Sigmoid colon (tissue), 3 donors: Measurements from ENCODE around the gene MYOF.

Experiments used
- POLR2A ChIP-seq, 2 donors: fragments of 450-650 bp; IDR thresholded peaks; one replicate each; pipeline ENCODE4 v1.6.1; 2016; ENCODE audit warnings: antibody characterized with exemption in 2 of 2, mild to moderate bottlenecking in 2 of 2, moderate library complexity in 2 of 2
- TF ChIP-seq, protein P1 (sequence below), 4 experiments: fragments of 450-650 bp in 3 of 4; fragments of 200-600 bp in 1 of 4; IDR thresholded peaks; one replicate each; pipeline ENCODE4 v1.5.1; 2016 to 2019; ENCODE audit warnings: antibody characterized with exemption in 4 of 4, mild to moderate bottlenecking in 3 of 4, moderate library complexity in 2 of 4

DNA sequence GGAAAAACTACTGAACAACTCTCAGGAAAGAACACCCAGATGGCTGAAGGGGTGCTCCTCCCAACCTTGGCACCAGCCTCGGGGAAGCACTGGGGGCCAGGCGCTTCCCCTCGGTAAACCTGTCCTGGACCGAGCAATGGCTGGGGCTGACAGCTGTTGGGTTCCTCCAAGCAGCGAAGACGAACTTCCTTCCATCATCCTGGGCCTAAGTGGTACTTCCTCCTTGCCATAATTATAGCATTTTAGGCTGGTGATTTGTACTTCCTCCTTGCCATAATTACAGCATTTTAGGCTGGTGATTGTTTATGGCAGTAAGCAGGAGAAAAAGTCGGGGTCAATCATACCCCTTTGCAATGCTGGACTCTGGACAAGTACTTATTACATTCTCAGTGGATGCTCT is 69.3 kb downstream of the MYOF start:
- no peak for TF ChIP-seq POLR2A (IDR thresholded peaks at IDR 0.05)
- TF ChIP-seq, protein P1, sequence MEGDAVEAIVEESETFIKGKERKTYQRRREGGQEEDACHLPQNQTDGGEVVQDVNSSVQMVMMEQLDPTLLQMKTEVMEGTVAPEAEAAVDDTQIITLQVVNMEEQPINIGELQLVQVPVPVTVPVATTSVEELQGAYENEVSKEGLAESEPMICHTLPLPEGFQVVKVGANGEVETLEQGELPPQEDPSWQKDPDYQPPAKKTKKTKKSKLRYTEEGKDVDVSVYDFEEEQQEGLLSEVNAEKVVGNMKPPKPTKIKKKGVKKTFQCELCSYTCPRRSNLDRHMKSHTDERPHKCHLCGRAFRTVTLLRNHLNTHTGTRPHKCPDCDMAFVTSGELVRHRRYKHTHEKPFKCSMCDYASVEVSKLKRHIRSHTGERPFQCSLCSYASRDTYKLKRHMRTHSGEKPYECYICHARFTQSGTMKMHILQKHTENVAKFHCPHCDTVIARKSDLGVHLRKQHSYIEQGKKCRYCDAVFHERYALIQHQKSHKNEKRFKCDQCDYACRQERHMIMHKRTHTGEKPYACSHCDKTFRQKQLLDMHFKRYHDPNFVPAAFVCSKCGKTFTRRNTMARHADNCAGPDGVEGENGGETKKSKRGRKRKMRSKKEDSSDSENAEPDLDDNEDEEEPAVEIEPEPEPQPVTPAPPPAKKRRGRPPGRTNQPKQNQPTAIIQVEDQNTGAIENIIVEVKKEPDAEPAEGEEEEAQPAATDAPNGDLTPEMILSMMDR (IDR thresholded peaks at IDR 0.05) = no peak
